GM23338 (cell line): ENCODE data around the gene KCNJ10. TPM values are rescaled to one million over a fixed set of nuclear protein-coding genes. Genes with fewer than 3 reads are reported as not detected.

Experiments
- ATAC-seq: fragments of 200-7000 bp; cut with Tn5 transposase; 3 replicates; pipeline ENCODE4 v1.9.1; 2020
- DNase-seq: peaks from one replicate; pipeline ENCODE4 v3.0.0-alpha.2; 2015; ENCODE audit warnings: low spot score
- H2AFZ ChIP-seq: fragments of 200-600 bp; sonication (generic); 2 replicates; pipeline ENCODE4 v1.8.0; 2016; ENCODE audit warnings: antibody characterized with exemption, mild to moderate bottlenecking, moderate library complexity
- H3F3A ChIP-seq: fragments of 200-600 bp; sonication (generic); replicated peaks from 2 replicates; pipeline ENCODE4 v1.8.0; 2017; ENCODE audit warnings: antibody characterized with exemption, mixed run types, low read depth
- H3K27ac ChIP-seq: fragments of 200-600 bp; sonication (generic); 2 replicates; pipeline ENCODE4 v1.6.1; 2016; ENCODE audit warnings: low read depth
- H3K27me3 ChIP-seq: fragments of 200-600 bp; sonication (generic); 2 replicates; pipeline ENCODE4 v1.8.0; 2016; ENCODE audit warnings: mild to moderate bottlenecking, mixed run types, moderate library complexity; ENCODE audit not compliant: insufficient read depth
- H3K36me3 ChIP-seq: fragments of 200-600 bp; sonication (generic); 2 replicates; pipeline ENCODE4 v1.8.0; 2016; ENCODE audit warnings: mild to moderate bottlenecking; ENCODE audit not compliant: insufficient read depth
- H3K4me1 ChIP-seq: fragments of 200-600 bp; sonication (generic); 2 replicates; pipeline ENCODE4 v1.8.0; 2016; ENCODE audit warnings: mild to moderate bottlenecking, moderate library complexity; ENCODE audit not compliant: insufficient read depth
- H3K4me2 ChIP-seq: fragments of 200-600 bp; sonication (generic); 2 replicates; pipeline ENCODE4 v1.7.1; 2017; ENCODE audit warnings: mixed run types
- H3K4me3 ChIP-seq: fragments of 200-600 bp; sonication (generic); 2 replicates; pipeline ENCODE4 v1.6.1; 2016; ENCODE audit warnings: mixed run types
- H3K79me2 ChIP-seq: fragments of 200-600 bp; sonication (generic); replicated peaks from 2 replicates; pipeline ENCODE4 v1.8.0; 2017; ENCODE audit warnings: mild to moderate bottlenecking; ENCODE audit not compliant: insufficient read depth
- H3K9me2 ChIP-seq: fragments of 200-600 bp; sonication (generic); 2 replicates; pipeline ENCODE4 v1.8.0; 2017; ENCODE audit not compliant: insufficient read depth
- H4K20me1 ChIP-seq: fragments of 200-600 bp; sonication (generic); replicated peaks from 2 replicates; pipeline ENCODE4 v1.8.0; 2017; ENCODE audit warnings: mild to moderate bottlenecking; ENCODE audit not compliant: insufficient read depth
- H3K27ac Mint-ChIP-seq: 2 replicates; pipeline ENCODE4 v1.8.0; 2020; ENCODE audit warnings: inconsistent platforms, mild to moderate bottlenecking, moderate library complexity, mixed read lengths
- H3K27me3 Mint-ChIP-seq: 3 replicates; pipeline ENCODE4 v1.8.0; 2022; ENCODE audit warnings: low read depth, mild to moderate bottlenecking, moderate library complexity, mixed read lengths, inconsistent platforms; ENCODE audit not compliant: insufficient read depth, poor library complexity
- H3K36me3 Mint-ChIP-seq: 3 replicates; pipeline ENCODE4 v1.8.0; 2021; ENCODE audit warnings: low read depth, mild to moderate bottlenecking, inconsistent platforms, moderate library complexity, mixed read lengths
- H3K4me1 Mint-ChIP-seq: 3 replicates; pipeline ENCODE4 v1.8.0; 2020; ENCODE audit warnings: mild to moderate bottlenecking, inconsistent platforms, mixed read lengths
- H3K4me3 Mint-ChIP-seq: 3 replicates; pipeline ENCODE4 v1.8.0; 2021; ENCODE audit warnings: moderate library complexity, mild to moderate bottlenecking, inconsistent platforms, mixed read lengths
- H3K9me3 Mint-ChIP-seq: 3 replicates; pipeline ENCODE4 v1.8.0; 2020; ENCODE audit warnings: moderate library complexity, mild to moderate bottlenecking, inconsistent platforms, mixed read lengths
- CREB1 ChIP-seq: fragments of 250-450 bp; sonication (Bioruptor Pico); IDR thresholded peaks from 2 replicates; pipeline ENCODE4 v1.5.0; 2020; ENCODE audit warnings: low read depth, mild to moderate bottlenecking, moderate library complexity
- CTCF ChIP-seq, 2 experiments: fragments of 200-600 bp in 1 of 2; sonication (generic) in 1 of 2; conservative IDR thresholded peaks; 2 replicates each; pipeline versions ENCODE4 v1.5.1 to v1.6.1; 2016 to 2017; ENCODE audit warnings: antibody characterized with exemption in 2 of 2, low read depth in 2 of 2, mild to moderate bottlenecking in 2 of 2, moderate library complexity in 1 of 2
- ETS1 ChIP-seq: IDR thresholded peaks from 2 replicates; pipeline ENCODE4 v1.6.1; 2016; ENCODE audit warnings: antibody characterized with exemption
- EZH2 ChIP-seq: fragments of 200-600 bp; sonication (generic); IDR thresholded peaks from one replicate; pipeline ENCODE4 v1.8.0; 2017; ENCODE audit warnings: antibody characterized with exemption, mild to moderate bottlenecking, low read depth; ENCODE audit not compliant: unreplicated experiment
- EZH2phosphoT487 ChIP-seq: fragments of 200-600 bp; sonication (generic); IDR thresholded peaks from one replicate; pipeline ENCODE4 v1.8.1; 2018; ENCODE audit warnings: antibody characterized with exemption; ENCODE audit not compliant: unreplicated experiment
- JUNB ChIP-seq: IDR thresholded peaks from one replicate; pipeline ENCODE4 v1.6.1; 2016; ENCODE audit warnings: antibody characterized with exemption; ENCODE audit not compliant: unreplicated experiment
- NANOG ChIP-seq: IDR thresholded peaks from 2 replicates; pipeline ENCODE4 v1.6.1; 2016; ENCODE audit warnings: antibody characterized with exemption, borderline replicate concordance
- POLR2AphosphoS5 ChIP-seq: IDR thresholded peaks from 2 replicates; pipeline ENCODE4 v1.6.1; 2016; ENCODE audit warnings: antibody characterized with exemption, low read depth
- REST ChIP-seq: IDR thresholded peaks from one replicate; pipeline ENCODE4 v1.6.1; 2018; ENCODE audit warnings: antibody characterized with exemption; ENCODE audit not compliant: unreplicated experiment
- STAT1 ChIP-seq: IDR thresholded peaks from one replicate; pipeline ENCODE4 v1.6.1; 2016; ENCODE audit warnings: antibody characterized with exemption; ENCODE audit not compliant: unreplicated experiment
- ZNF114 ChIP-seq: fragments of 250-450 bp; sonication (Bioruptor Pico); IDR thresholded peaks from 2 replicates; pipeline ENCODE4 v1.5.0; 2020; ENCODE audit warnings: mild to moderate bottlenecking, moderate library complexity
- ZNF331 ChIP-seq: fragments of 250-450 bp; sonication (Bioruptor Pico); IDR thresholded peaks from 2 replicates; pipeline ENCODE4 v1.5.0; 2020; ENCODE audit warnings: low read depth, mild to moderate bottlenecking, moderate library complexity
- ZNF462 ChIP-seq: fragments of 250-450 bp; sonication (Bioruptor Pico); IDR thresholded peaks from 2 replicates; pipeline ENCODE4 v1.5.0; 2020; ENCODE audit warnings: mild to moderate bottlenecking, moderate library complexity
- polyA plus RNA-seq: library from polyadenylated mRNA; unstranded; fragments of >200 nt; fragmentation: Nextera tagmentation; extraction: Ambion mirVana; gene quantifications from 2 replicates; pipeline ENCODE4 v1.2.1, GENCODE V29; 2016
- total RNA-seq: library from RNA; depleted of rRNA; stranded (reverse); fragments of >200 nt; shearing (Covaris generic); gene quantifications from 2 replicates; pipeline ENCODE4 v1.2.3, GENCODE V29; 2014

KCNJ10 gene
- total and polyA plus RNA-seq, 2 experiments from 2014 or later: 1.4 to 2.8 TPM

GRCh38 chr1:159974350-159974965 is 95.5 kb downstream of the KCNJ10 start:
- no peaks in the 10 kb centered on the region for H3K9me3 Mint-ChIP-seq
- no peaks in the 10 kb centered on the region for H3K36me3 Mint-ChIP-seq
- H3K4me2 ChIP-seq: no peak overlapping the region
- no peaks in the 10 kb centered on the region for H3K79me2 ChIP-seq
- DNase-seq: no peak
- H3K4me1 ChIP-seq: no peaks in the 10 kb centered on the region
- no peak for ATAC-seq
- H3F3A ChIP-seq: no peaks in the 10 kb centered on the region
- H2AFZ ChIP-seq: no peak overlapping the region
- H3K9me2 ChIP-seq: 0 out of 2 replicates have a peak, but pooled peaks cover 5% of the 10 kb centered on the region
- no peak overlapping the region for H3K4me3 ChIP-seq
- H3K27me3 Mint-ChIP-seq: peaks cover 6% of the 10 kb centered on the region
- no peak overlapping the region for H3K4me3 Mint-ChIP-seq
- no peak overlapping the region for H3K27ac Mint-ChIP-seq
- H3K27ac ChIP-seq: no peak overlapping the region
- H3K36me3 ChIP-seq: no peaks in the 10 kb centered on the region
- H4K20me1 ChIP-seq: no peaks in the 10 kb centered on the region
- TF ChIP-seq ETS1 (no peak), ZNF114 (CRISPR knock-in tag) (no peak), CTCF (conservative IDR thresholded peaks at IDR 0.05; ENCODE audit: low read depth in 2 of 2) (no peak), EZH2 (no peak), EZH2phosphoT487 (no peak), REST (no peak), POLR2AphosphoS5 (no peak), JUNB (no peak), STAT1 (no peak), CREB1 (CRISPR knock-in tag) (no peak), ZNF331 (CRISPR knock-in tag) (no peak), ZNF462 (CRISPR knock-in tag) (no peak), NANOG (no peak)
- H3K27me3 ChIP-seq: peaks cover 3% of the 10 kb centered on the region; the same call in 1 of the 2 replicates
- H3K4me1 Mint-ChIP-seq: no peaks in the 10 kb centered on the region
